Activated T-helper 1 cell treated with Interleukin-2 at 50 U/mL for 16 hours (primary cell): Measurements from ENCODE around the gene PPP2R5C.
"Not testable (repeated sequence)": the region's sequence is repeated elsewhere in the genome, so short reads cannot be mapped to it uniquely, and the experiment has no call there.

Source experiments
- DNase-seq: peaks from one replicate; pipeline ENCODE4 v3.0.0-alpha.2; 2020; ENCODE audit warnings: low read depth

The PPP2R5C gene

DNA sequence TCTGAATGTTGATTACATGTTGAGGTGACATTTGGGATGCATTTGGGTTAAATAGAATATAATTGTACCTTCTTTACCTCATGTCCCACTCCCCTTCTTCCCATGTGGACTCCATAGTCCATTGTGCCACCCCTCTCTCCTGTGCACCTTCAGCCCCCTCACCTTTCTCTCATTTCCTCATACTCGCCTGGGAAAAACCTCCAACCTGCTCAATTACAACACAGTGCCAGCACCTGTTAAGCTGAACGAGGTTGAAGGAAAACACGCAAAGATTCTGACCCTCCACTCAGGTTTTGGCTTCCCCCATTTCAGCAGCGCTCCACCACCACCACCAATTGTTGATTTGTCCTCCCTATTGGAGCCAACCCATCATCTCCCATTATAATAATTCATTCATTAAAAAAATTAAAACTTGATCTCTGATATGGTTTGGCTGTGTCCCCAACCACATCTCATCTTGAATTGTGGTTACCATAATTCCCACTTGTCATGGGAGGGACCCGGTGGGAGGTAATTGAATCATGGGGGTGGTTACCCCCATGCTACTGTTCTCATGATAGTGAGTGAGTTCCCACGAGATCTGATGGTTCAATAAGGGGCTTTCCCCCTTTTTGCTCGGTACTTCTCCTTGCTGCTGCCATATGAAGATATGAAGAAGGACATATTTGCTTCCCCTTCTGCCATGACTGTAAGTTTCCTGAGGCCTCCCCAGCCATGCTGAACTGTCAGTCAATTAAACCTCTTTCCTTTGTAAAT lies 33.7 kb upstream of the PPP2R5C start:
- no peak for DNase-seq

DNA sequence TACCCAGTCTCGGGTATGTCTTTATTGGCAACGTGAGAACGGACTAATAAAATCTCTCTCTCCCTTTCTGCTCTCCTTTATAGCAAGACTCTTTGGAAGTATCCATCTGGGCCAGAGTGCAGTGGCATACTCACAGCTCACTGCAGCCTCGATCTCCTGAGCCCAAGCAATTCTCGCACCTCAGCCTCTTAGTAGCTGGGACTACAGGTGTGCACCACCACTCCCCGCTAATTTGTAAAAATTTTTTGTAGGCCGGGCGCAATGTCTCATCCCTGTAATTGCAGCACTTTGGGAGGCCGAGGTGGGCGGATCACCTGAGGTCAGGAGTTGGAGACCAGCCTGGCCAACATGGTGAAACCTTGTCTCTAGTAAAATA lies 33.2 kb upstream of the PPP2R5C start:
- DNase-seq: no peak

DNA sequence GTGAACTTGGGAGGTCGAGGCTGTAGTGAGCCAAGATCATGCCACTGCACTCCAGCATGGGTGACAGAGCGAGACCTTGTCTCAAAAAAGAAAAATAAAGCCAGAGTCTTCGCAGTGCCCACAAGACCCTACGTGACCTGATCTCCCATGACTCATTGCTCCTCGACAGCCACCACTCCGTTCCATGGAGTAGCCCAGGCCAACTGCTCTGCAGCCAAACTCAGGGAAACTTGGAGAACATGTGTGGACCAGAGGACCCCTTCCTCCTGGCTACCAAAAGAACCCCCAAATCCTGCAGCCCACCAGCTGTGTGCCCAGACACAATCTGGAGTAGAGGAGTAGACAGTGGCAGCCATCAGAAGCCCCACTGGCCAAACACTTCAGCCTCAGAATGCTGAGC lies 32.1 kb upstream of the PPP2R5C start:
- no peak for DNase-seq

DNA sequence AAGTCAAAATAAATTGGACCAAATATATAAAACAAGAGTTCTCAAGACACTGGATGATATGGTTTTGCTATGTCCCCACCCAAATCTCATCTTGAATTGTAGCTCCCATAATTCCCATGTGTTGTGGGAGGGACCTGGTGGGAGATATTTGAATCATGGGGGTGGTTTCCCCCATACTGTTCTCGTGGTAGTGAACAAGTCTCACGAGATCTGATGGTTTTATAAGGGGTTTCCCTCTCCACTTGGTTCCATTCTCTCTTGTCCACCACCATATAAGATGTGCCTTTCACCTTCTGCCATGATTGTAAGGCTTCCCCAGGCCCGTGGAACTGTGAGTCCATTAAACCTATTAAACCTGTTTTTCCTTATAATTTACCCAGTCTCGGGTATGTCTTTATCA lies 31.4 kb upstream of the PPP2R5C start:
- not testable (repeated sequence) for DNase-seq

DNA sequence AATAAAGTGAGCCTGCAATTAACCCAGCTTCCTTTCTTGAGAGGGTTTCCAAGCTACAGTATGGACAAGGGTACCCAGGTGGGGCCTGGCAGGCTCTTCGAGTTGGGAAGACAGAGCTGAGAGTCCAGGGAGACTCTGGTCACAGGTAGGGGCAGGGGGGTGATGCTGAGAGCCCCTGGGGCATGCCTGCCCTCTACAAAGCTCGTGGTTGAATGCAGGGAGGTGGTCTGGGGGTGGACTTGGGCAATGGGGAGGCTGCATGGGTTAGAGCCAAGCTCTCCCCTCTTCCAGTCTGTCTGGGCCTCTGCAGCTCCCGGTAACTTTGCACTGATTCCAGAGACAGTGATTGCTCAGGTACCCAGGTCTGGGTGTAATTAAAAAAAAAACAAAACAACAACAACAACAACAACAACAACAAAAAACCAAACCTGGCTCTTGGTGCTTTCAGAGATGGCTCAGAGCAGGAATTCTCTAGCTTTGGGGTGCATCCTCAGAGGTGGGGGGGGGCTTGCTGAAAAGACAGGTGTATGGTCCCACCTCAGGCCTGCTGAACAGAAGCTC lies 30.8 kb upstream of the PPP2R5C start:
- no peak for DNase-seq

DNA sequence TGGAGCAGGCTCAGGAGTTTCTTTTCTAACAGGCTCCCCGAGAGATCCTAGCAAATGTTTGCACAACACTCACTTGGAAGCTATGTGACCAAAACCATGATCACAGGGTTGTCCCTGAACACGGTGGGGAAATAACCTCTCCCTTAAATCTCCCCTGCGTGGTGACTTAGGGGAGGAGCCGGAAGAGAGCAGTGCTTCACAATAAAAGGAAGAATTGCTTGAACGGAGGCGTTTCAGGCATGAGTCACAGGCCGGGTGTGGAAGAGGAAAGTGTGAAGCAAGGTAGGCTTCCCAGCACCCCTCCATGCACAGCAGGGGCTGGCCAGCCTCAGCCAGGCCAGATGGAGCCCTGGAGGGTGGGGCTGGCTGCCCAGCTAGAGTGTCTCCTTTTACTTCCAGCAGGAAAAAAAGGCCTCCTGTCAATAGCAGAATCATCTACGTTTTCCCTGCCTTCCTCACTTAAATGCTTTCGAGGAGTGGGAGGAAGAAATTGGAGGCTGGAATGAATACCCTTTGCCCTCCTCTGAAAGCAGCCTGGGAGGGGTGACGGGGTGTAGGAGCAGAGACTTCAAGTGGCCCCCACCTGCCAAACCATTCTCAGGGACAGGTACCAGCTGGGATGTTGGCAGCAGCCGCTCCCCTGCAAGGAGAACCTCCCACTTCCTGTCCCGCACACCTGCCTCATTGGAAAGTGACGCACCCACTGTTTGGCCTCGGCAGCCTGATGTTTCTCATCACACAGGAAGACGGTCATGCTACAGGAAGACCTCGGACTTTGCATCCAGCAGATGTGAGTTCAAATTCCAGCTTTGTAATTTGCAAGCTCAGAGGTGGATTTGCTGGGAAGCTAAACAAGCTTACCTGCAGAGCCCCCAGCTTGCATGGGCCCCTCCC lies 30.1 kb upstream of the PPP2R5C start:
- DNase-seq: peak; percentile 68

DNA sequence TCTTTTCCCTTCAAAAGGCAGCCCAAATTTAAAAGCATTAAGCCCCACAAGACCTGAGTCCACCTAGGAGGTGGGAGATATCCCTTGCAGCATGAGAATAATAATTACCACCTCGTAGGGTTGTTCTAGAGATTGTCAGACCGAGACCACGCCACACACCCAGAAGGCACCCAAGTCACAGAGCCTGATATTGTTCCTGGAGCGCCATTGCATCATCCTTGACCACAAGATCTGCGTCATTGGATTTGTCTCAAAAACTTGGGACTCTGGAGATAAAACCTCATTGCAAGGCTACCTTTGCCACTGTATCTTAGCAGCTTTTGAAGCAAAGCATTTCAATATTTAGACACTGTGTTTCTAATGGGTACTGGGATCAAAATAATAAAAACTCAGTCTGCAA lies 29.4 kb upstream of the PPP2R5C start:
- DNase-seq: no peak

DNA sequence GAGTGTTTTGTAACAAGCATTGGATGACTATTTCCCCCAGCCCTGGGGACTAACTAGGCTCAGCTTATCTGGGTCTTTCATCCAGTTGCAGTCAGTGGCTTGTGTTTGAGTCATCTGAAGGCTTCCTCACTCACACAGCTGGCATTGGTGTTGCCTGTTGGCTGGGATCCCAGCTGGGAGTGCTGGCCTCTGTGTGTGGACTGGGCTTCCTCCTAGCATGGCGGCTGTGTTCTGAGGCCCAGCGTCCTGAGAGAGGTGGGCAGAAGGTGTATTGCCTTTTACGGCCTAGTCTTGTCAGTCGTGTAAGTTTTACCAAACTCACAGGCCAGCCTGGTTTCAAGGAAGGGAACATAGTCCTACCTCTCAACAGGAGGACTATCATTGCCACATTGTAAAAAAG lies 28.3 kb upstream of the PPP2R5C start:
- no peak for DNase-seq

DNA sequence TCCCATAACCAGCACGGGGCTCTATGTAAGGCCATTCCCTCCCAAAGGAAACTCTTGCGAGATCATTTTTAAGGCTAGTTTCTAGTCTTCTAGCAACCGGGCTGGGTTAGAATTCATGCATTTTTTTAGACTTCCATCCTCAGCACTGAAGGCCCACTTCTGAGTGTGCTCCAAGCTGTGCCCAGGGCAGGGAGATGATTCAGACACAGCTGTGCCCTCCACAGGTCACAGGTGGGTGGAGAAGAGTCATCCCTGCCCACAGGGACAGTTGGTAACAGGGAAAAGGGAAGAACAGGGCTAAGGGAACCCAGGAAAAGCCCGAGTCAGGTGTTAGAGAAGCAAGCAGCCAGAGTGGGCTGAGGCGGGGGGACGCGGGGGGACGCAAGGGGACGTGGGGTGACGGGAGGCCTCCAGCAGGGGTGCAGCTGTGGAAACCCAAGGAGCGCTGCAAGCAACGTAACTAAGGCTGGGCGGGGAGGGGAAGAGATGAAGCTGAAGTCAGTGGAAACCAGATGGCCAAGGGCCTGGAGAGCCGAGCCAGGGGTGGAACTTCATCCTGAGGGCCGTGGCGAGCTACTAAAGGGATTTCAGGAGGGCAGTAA lies 27.2 kb upstream of the PPP2R5C start:
- no peak for DNase-seq

DNA sequence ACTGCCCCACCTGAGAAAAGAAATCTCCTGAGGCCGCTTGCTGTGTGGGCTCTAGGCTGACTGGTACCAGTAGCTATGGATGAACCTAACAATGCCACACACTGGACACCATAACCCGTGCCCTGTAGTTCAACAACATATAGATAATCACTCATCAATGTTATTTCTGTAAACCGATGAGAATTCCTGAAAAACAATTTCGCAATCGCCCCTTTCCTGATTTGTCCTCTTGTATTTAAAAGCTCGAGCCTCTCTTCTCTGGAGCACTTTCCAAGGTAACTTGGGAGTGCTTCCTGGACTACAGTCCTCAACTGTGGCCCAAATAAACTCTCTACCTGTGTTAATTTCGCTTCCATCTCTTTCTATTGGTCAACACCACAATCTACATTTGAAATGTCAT lies 26.1 kb upstream of the PPP2R5C start:
- DNase-seq: no peak

DNA sequence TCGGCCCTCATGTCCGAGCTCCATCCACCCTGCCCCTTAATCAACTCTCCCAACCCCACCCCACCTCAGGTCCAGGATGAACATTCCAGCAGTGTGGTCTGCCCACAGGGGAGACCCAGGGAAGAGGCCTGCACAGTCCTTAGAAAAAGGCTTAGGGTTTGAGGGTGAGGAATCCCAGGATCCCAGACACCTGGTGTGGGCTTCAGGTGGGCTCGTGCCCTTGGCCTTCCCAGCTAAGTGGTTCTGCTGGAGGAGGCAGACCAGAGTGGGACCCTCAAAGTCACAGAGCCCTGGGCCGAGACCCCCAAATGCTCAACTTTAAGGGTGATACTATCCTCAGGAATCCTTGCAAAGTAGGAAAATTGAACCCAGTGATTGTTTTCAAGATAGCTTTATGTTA lies 25.4 kb upstream of the PPP2R5C start:
- DNase-seq: no peak

DNA sequence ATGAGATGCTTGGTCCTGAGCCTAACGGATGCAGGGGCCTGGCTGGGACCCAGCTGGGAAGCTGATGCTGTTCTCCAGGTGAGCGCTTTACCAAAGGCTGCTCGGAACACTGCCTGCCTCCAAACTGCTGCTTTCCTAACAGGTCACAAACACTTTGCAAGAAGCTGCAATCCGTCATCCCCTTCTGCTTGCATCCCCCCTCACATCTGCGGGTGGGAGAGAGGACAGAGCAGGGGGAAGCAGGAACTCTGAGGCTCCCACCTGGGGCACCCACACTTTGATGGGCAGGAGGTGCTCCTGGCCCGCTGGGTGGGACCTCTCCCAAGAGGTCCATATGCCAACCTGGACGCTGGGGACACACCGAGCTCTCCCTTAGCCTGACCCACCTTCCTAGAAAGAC lies 24.9 kb upstream of the PPP2R5C start:
- no peak for DNase-seq

DNA sequence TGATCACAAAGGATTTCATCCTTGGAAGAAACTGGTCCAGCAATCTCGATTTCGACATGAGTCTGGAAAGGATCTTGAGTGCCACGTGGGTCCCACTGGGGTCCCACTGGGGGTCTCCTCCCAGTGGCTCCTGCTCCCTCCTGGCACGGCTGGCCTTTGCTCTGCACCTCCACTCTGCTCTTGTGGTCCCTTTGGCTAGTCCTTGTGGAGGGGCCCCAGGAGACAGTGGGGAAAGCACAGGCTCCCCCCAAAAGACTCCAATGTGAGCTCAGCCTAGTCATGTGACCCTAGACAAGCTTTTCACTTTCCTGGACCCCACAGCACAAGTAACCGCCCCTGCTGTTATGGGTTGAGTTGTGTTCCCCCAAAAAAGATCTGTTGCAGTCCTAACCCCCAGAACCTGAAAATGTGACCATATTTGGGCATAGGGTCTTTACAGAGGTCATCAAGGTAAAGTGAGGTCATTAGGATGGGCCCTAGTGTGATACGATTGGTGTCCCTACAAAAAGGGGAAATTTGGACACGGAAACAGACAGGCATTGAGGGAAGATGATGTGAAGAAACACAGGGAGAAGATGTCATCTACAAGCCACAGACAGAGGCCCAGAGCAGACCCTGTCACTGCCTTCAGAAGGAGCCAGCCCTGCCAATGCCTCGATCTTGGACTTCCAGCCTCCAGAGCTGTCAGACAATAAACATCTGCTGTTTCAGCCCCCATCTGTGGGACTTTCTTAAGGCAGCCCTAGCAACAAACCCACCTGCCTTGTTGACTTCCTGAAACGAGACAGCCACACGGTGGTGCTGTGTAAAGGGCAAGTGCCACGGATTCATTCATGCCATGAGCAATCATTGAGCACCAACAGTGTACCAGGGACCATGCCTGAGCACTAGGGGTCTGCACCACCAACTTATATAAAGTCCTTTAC lies 23.8 kb upstream of the PPP2R5C start:
- DNase-seq: no peak

DNA sequence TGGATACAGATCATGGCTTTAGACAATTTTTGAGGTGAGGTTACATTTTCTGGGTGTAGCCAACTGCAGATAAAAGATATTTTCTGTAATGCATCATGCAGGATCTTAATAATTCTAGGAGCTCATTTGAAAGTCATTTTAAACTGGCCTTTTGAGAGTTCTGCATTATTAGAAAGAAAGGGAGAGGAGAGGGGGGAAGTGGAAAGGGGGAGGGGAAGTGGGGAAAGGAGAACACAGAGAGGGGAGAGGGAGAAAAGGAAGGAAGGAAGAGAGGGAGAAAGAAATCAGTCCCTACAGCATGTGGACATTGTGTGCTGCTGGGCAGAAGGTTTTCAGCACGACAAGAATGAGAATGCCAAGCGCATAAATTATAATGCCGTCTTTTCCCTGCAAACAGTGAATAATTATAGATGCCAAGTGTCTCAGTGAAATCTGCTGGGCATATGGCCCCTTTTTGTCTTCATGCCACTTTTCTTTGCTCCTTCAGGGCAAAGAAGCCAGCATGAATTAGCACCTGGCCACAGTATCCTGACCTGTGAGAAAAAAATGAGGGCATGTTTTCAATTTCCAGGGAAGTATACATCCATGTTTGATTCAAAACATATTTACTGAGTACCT lies 22.7 kb upstream of the PPP2R5C start:
- DNase-seq: no peak

DNA sequence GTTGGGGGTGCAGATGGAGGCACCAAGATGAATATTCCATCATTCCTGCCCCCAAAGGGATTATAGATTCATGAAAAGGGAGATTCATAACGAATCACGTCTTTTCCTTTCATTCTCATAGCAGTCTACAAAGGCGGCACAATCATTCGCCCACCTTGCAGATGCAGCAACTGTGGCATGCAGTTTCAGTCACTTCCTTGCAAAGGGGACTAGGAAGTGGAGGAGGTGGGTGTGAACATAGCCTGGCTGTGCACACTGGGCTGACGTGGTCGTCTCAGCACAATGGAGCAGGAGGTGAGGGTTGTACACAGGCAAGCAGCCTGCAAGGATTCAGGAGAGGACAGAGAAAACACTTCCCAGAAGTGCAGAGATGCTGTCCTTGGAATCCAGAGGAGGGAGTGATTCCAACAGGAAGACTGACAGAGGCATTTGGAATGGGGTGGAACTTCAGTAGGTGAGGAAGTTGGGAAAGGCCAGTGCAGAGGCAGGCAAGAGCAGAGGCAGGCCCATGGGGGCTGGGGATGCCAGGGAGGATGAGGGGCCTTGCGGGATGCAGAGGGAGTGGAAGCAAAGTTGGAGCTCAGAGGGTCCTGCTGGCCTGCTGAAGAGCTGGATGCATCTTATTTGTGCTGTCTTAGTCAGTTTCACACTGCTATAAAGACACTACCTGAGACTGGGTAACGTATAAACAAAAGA lies 21.9 kb upstream of the PPP2R5C start:
- DNase-seq: no peak

DNA sequence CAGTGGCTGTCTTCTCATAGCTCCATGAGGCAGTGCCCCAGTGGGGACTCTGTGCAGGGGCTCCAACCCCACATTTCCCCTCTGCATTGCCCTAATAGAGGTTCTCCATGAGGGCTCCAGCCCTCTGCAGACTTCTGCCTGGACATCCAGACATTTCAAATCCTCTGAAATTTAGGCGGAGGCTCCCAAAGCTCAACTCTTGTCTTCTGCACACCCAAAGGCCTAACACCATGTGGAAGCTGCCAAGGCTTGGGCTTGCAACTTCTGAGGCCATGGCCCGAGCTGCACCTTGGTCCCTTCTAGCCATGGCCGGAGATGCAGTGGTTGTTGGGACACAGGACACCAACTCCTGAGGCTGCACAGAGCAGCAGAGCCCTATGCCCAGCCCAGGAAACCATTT lies 20.5 kb upstream of the PPP2R5C start:
- no peak for DNase-seq

DNA sequence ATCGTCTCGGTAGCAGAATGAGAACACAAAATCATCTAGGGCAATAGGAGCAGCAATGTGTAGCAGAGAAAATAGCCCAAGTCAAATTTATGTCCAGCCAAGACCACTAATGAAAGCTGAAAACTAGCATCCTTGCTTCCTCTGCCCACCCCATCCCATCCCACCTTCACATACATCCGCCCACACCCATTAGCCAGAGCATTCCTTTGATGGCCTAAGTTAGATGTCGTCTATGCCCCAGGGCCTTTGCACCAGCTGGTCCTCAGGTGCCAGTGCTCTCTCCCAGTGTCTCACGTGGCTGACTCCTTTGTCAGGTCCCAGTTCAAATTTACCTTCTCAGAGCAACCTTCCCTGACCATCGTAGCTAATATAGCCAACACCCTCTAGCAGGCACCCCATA lies 17.8 kb upstream of the PPP2R5C start:
- DNase-seq: no peak

DNA sequence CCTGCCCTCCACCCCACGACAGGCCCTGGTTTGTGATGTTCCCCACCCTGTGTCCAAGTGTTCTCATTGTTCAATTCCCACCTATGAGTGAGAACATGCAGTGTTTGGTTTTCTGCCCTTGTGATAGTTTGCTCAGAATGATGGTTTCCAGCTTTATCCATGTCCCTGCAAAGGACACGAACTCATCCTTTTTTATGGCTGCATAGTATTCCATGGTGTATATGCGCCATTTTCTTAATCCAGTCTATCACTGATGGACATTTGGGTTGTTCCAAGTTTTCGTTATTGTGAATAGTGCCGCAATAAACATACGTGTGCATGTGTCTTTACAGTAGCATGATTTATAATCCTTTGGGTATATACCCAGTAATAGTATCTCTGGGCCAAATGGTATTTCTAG lies 17.1 kb upstream of the PPP2R5C start:
- not testable (repeated sequence) for DNase-seq

DNA sequence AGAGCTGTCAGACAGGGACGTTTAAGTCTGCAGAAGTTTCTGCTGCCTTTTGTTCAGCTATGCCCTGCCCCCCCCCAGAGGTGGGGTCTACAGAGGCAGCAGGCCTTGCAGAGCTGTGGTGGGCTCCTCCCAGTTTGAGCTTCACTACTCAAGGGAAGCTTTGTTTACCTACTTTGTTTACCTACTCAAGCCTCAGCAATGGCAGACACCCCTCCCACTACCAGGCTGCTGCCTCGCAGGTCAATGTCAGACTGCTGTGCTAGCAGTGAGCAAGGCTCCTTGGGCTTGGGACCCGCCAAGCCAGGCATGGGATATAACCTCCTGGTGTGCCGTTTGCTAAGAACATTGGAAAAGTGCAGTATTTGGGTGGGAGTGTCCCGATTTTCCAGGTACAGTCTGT lies 11.8 kb upstream of the PPP2R5C start:
- not testable (repeated sequence) for DNase-seq

DNA sequence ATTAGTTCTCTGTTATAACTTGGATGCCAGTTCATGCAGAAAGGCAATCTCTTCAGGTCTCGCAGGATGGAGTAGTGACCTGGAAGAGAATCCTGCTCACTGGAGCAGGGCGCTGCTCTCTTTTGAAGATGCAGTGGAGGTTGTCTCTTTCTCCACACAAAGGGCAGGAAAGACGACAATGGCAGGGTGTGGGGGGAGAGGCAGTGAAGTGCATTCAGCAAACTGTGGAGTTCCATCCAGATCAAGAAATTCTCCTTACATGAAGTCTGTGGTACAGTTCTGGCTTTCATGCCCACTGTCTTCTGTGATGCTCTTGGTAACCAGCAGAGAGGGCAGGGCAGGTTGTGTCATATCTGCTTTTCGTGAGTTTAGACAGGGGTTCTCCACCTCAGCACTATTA lies 6.6 kb upstream of the PPP2R5C start:
- DNase-seq: no peak
